Heart left ventricle (tissue), 13 donors: ENCODE data around the gene MT3.

Experiments
- CTCF ChIP-seq, 12 donors: fragments of 200-600 bp; sonication (generic) in 4 of 12; IDR thresholded peaks; one replicate each; pipeline versions ENCODE4 v1.5.0 to v1.8.0; 2018 to 2022; ENCODE audit warnings: antibody characterized with exemption in 12 of 12, mild to moderate bottlenecking in 5 of 12
- POLR2A ChIP-seq, 2 donors: fragments of 450-650 bp; IDR thresholded peaks; one replicate each; pipeline ENCODE4 v1.6.1; 2017; ENCODE audit warnings: antibody characterized with exemption in 2 of 2, mild to moderate bottlenecking in 2 of 2, moderate library complexity in 2 of 2
- donor health status: ischemic (EF 13 %, LVEDD 7.1; RV severe dilation, severe dysfunction).
- donor health status: DM: no; HTN: yes; CAD: no.
- donor health status: DM: no; HTN: no; CAD: no.
- donor health status: ischemic (EF 25% LVEDD 6.9; RV normal size, moderate dysfunction).
- donor health status: ischemic (EF 25% LVEDD 5.7; RV mildly dilated, moderate dysfunction).
- donor health status: ischemic (EF 35%, LVEDD 5.7; RV mildly dilated, moderate dysfunction).
- donor health status: nonischemic (EF 11% LVEDD 7.7; RV severe dilation, severe dysfunction).
- donor health status: DM: yes; HTN: yes; CAD: no.
- donor health status: PGD.
- donor health status: ischemic (EF 29% LVEDD 5.4; RV normal size, mild dysfunction).
- donor health status: nonischemic (EF 23%, LVEDD 6.1; RV moderate dilation, normal function).

- TF ChIP-seq CTCF (IDR thresholded peaks at IDR 0.05) (no peak), POLR2A (IDR thresholded peaks at IDR 0.05) (no peak)
Measured at GRCh38 chr16:56560447-56560846, 28.9 kb upstream of the MT3 start.
